Stromal cell of bone marrow (primary cell): ENCODE results near the gene MEF2B.

Experiments
- DNase-seq: peaks from one replicate; pipeline ENCODE4 v3.0.0-alpha.2; 2012; ENCODE audit warnings: low read depth

MEF2B gene

DNA sequence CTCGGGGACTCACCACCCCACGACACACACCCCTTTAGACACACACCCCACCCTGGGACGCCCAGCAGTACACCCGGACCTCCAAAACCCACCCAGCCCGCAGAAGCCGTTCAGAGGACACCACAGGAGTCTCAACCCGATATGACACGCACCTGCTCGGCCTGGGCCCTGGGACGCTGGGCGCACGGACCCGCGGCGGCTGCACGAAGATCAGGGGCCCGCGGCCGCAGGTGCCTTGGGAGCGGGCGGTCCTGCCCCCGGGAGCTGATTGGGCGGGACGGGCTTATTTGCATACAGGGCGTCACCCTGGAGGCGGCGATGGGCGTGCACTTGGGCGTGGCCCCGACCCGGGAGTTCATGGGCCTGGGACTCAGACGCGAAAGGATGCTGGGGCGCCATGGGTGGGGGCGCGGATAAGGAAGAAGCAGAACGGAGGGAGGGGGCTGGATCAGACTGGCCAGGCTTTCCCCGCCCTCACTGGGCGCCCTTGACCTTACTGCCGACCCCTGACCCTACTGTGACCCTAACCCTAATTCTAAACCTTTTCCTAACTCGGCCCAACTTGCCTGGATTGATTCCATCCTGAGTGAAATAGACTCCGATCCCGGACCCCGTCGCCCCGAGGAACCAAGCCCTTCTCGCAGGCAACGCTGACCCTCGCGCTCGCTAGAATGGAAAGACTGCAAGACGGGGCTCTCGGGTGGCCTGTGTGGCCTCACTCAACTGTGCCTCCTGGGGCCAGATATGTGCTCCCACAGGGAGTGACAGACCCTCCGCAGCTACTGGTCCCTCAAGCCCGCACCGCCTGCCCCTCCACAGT is at the start of gene MEF2B:
TSS of gene MEF2B (minus strand) at position 211 of the 820 bp plus-strand sequence. CDS start 19,528 bp downstream, outside the sequence.
- DNase-seq: no peak

DNA sequence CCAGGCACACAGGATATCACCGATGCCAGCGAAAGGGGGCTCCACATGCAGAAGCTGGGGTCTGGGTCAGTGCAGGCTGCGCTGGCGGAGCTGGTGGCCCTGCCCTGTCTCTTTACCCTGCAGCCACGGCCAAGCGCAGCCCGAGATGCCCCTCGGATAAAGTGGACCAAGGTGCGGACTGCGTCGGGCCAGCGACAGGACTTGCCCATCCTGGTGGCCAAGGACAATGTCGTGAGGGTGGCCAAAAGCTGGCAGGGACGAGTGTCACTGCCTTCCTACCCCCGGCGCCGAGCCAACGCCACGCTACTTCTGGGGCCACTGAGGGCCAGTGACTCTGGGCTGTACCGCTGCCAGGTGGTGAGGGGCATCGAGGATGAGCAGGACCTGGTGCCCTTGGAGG is 48.8 kb upstream of the MEF2B start:
- no peak for DNase-seq

DNA sequence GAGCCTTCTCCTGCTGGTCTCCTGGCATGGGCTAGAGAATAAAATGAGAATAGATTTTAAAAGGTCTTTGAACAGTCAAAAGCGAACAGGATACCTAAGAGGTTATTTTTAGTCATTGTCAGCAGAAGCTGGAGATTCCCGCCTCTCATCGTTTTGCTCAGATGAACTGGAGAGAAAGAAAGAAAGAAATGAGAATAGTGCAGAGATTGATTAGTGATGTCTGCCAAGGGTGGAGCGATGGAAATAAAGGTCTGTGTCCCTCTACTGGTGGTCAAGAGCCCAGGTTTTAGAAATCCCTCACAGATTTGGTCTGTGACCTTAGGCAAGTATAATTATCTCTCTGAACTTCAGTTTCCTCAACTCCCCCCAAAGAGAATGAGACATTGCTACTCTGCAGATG is 47.0 kb upstream of the MEF2B start:
- no peak for DNase-seq

DNA sequence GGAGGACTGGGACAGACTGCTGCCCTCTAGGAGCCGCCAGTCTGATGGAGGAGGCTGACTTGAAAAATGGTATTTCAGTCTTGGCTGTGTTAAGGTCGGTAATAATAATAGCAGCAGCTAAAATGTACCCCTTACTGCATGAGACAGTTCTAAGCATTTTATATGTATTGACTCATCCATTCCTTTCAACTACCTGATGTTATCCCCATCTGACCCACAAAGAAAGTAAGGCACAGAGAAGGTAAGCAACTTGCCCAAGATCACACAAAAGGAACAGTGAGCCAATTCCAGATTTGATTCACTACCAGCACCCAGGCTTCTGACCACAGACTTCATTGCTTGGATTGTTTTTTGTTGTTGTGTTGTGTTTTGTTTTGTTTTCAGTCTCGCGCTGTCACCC is 45.7 kb upstream of the MEF2B start:
- DNase-seq: no peak

DNA sequence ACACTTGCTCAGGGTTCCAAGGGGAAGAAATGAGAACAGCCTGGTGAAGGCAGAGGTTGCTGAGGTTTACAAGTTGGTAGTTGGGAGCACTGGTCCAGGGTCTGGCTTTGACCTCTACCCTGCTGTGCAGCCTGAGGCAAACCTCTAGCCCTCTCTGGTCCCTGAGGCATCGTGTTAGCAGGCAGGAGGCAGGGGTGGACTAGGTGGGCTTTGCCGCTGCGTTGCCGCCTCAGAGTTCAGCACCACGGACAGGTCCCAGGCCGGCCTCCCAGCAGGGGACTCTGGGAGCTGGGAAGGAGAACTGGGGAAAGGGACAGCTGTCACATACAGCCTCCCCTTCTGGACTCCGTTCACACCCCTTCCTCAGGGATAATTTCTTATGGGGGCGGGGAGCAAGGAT is 44.8 kb upstream of the MEF2B start:
- no peak for DNase-seq

DNA sequence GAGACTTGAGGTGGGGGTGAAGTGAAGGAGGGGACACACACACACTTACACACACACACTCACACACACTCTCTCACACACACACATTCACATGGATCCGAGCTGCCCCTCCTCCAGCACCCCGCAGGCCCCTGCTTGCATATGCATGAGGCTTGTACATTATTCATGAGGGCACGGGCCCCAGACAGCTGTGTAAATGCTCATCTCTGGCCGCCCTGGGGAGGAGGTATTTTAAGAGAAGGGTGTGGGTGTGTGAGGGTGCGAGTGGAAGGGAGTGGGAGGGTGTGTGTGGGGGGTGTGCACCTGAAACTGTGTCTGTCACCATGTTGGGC is 44.1 kb upstream of the MEF2B start:
- DNase-seq: no peak

DNA sequence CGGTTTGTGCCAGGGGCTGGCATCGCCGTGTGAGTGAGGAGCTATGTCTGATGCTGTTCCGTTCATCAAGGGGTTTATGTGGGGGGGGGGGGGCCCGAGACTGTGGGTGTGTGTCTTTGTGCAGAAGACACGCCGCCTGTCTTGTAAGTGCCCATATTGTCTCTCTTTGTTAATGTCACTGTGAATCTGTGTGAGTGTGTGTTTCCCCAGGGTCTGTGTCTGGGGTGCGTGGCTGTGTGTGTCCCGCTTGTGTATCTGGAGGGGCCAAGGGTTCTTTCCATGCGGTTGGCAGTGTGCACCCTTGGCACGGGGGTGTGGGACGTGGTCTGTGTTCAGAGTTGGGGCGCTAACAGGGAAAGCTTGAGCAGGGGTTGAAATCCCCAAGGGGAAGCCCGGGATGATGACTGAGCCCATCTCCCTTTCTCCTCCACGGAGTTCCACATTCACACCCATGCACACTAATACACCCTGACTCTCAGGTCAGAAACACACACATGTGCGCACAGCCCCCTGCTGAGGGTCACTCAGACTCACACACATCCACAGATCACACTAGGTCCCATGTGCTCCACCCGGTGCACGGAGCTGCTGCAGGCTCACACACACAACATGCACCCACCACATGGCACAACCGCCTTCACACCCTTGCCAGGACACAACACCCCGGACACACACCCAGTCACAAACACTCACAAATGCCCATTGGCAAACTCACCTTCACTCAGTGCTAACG is 43.5 kb upstream of the MEF2B start:
- no peak for DNase-seq

DNA sequence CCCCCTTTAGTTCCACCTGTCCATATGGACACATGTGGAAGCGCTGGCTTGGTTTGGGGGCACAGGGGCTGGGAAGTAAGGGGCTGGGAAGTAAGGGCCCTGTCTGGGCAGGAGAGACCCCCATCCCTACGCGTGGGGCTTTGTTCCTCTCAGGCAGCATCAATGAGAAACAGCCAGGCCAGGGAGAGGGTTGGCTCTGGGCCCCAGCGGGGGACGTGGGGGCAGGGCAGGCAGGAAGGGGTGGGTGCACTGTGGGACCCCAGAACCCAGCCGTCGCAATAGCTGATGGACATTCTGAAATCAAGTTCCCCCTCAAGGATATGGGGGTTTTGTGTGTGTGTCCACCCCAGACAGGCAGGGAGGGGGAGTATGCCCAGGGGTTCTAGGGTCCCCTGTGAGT is 42.9 kb upstream of the MEF2B start:
- no peak for DNase-seq

DNA sequence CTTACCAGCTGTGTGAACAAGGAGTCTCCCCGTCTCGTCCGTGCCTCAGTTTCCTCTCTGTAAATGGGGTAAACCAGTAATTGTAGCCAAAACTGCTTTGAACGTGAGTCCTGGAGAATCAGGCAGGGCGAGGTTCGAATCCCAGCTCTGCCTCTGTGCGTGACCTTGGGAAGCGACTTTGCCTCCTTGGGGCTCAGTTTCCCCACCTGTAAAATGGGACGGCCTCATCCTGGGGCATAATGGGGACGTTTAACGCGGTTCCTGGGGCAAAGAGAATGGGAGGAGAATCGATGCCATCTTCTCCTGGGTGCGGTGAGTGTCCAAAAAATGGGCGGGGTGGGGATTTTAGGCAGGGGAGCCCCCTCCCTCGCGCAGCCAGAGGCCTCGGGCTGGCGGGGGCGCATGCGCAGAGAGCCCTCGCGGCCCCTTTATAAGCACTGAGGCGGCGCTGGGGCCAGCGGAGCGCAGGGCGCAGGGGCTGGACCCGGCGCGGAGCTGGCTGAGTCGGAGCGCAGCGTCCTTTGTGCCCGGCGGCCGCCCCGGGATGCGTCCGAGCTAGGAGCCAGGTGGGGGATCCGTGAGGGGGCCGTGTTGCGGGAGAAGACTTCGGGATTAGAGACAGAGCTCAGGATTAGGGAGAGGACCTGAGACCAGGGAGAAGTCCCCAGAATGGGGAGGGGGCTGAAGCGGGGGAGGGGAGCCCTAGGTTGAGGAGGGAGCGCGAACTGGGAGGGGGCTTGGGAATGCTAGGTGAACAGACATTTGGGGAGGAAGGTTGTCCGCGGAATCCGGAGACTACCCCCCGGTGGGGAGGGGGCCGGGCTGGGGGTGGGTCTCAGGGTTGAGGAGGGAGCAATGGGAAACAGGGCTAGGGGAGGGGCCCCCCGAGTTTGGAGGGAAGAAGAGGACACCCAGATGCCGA is 41.7 kb upstream of the MEF2B start, which contains the start of gene NCAN:
TSS of gene NCAN (plus strand) at position 460 of the 922 bp plus-strand sequence. CDS start 4,996 bp downstream, outside the sequence.
- no peak for DNase-seq

DNA sequence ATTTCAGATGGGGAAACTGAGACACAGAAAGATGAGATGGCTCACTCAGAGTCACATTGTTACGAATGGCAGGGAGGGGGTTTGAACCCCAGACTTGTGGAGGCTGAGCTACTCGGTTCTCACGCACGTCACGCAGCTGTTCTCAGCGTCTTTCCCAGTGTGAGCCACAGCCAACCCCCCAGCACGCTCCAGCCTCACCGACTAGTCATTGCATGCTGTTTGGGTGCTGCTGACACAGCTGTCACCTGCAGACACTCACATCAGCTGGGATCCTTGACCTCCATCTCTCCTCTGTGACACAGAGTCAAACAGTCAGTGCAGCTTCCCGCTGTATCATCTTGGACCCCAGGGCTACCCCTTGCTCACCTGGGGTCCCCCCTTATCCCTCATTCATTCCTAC is 39.3 kb upstream of the MEF2B start:
- DNase-seq: no peak

DNA sequence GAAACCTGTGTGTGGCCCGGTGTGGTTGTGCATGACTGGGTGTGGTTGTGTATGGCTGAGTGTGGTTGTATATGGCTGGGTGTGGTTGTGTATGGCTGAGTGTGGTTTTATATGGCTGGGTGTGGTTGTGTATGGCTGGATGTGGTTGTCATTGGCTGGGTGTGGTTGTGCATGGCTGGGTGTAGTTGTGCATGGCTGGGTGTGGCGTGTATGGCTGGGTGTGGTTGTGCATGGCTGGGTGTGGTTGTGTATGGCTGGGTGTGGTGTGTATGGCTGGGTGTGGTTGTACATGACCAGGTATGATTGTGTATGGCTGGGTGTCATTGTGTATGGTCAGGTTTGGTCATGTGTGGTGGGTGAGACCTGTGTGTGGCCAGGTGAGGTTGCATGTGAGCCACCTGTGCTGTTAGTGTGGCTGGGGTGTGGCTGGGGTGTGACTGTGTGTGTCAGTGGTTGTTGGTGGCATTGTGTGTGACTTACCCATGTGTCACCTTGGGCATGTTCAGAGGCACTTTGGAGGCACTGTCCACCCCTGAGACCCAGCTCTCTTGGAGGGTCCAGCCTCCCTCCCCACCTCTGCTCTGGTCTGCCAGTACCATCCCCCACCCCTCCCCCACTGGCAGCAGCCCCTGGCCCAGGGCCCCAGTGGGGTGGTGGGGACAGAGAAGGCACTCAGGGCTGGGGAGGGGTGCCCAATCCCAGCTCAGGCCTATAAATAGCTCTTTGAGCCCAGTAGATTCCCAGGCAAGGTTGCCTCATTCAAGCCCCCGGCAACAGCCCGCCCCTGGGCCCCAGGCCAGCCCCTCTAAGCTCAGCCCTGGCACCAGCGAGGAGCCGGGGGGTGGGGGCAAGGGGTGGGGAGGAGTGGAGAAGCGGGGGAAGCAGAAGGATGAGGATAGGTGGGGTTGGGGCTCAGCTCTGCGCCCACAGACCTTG is 37.8 kb upstream of the MEF2B start:
- no peak for DNase-seq

DNA sequence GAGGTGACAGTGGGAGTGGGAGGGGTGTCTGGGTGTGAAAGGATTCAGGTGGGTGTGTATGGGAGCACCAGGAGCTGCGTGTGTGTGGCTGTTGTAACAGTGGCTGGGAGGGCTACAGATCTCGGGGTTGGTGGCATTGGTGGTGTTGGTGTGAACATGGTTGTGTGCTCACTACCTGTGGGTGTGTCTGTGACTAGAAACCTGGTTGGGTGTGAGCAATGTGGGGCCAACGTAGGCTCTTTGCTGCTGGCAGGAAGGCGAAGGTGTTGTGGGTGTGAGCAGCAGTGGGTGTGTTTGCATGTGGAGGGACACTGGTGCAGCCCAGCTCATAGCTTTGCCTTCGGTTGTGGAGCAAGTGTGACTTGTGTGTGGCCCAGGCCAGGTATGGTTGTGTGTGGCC is 36.9 kb upstream of the MEF2B start:
- no peak for DNase-seq

DNA sequence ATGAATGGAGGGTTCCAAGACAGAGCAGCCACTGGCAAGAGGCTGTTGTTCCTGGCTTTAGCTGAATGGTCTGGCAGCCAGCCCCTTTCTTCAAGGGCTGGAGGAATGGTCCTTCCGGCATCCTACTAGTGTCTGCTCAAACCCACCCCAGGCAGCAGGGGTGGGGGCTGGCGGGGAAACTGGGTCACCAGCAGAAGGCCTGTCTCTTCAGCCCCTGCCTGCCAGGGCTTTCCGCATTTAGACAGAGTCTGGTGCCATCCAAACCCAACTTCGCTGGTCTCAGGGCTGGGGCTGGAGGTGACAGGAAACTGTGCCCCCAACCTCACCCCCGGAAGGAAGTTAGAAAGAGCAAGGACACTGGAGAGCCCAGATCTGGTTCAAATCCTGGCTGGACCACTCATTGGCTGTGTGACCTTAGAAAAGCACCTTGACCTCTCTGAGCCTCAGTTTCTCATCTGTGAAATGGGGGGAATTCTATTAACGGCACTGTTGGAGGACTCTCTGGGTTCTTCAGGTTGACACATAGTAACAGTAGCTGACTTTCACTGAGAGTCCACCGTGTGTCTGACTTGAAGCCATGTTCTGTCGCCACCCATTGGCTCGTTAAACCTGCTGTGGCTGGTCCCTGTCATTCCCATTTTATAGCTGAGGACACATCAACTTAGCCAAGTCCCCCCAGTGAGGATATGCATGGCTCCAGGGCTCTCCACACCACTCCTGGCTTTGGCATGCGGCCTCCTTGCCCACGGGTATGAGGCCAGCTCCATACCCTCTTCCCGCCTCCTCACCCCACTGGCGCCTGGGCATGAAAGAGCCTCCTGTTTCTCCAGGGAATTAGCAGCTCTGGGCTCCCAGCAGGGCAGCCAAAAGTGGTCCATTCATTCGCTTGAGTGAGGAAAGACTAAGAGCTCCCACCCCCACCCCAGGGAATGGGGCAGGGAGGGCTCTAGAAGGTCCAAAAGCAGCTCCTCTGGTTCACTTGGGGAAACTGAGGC is 35.6 kb upstream of the MEF2B start:
- no peak for DNase-seq

DNA sequence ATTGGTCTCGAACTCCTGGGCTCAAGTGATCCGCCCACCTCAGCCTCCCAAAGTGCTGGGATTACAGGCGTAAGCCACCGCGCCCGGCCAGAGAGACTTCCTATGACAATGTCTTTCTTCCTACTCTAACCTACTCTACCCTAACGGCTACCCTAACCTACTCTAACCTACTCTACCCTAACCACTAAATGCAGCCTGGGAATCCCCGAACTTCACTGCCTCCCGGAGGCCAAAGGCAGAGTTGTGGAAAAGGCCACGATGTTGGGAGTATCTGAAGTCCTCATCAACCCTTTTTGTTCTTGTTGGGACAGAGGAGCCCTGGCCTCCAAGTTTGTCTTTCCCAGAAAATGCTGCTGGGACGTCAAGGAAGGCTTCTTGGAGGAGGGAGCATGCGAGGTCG is 34.1 kb upstream of the MEF2B start:
- DNase-seq: no peak

DNA sequence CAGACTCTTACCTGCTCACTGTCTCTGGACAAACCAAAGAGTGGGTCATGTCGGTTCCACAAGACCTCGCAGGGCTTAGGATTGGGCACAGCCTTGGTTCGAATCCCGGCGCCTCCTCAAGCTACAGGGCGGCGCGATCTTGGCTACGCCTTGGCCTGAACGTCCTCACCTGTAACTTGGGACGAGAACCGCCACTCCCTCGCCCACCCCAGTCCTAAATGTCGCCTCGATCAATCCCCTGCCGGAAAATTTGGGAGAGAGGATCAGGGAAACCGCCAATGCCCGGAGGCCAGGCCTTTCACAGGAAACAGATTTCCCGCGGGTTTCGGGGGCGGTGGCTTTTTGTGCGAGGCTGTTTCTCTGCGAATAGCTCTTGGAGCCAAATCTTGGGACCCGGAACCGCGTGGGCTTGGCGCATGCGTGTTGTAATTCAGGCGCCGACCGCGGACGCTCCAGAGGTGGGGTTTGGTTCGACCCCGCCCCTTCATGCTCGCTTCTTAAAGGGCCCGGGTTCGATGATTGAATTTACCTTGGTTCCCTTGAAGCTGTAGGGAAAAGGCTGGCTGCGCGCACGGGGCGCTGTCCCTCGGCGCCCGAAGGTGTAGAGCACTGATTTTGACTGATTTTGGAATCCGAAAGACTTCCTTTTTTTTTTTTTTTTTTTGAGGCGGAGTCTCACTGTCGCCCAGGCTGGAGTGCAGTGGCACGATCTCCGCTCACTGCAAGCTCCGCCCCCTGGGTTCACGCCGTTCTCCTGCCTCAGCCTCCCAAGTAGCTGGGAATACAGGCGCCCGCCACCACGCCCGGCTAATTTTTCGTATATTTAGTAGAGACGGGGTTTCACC is 33.2 kb upstream of the MEF2B start, which contains the start of gene NR2C2AP:
TSS of gene NR2C2AP (minus strand) at position 403 of the 845 bp plus-strand sequence. CDS start at position 49, 354 bp downstream.
- peak; percentile 82 for DNase-seq

DNA sequence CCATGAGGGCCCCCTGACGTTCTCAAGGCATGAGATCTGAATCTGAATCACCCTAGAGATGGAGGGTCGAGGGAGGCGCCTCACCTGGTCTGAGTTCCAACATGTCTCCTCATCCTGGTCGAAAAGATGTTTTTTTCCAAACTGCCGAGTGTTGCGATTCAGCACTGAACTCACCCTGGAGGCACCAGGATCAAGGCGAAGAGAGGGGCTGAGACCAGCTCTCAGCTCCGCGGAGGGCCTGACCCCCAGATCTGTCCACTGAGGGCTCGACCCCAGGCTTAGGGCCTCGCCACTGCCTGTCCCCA is 32.6 kb upstream of the MEF2B start:
- no peak for DNase-seq

DNA sequence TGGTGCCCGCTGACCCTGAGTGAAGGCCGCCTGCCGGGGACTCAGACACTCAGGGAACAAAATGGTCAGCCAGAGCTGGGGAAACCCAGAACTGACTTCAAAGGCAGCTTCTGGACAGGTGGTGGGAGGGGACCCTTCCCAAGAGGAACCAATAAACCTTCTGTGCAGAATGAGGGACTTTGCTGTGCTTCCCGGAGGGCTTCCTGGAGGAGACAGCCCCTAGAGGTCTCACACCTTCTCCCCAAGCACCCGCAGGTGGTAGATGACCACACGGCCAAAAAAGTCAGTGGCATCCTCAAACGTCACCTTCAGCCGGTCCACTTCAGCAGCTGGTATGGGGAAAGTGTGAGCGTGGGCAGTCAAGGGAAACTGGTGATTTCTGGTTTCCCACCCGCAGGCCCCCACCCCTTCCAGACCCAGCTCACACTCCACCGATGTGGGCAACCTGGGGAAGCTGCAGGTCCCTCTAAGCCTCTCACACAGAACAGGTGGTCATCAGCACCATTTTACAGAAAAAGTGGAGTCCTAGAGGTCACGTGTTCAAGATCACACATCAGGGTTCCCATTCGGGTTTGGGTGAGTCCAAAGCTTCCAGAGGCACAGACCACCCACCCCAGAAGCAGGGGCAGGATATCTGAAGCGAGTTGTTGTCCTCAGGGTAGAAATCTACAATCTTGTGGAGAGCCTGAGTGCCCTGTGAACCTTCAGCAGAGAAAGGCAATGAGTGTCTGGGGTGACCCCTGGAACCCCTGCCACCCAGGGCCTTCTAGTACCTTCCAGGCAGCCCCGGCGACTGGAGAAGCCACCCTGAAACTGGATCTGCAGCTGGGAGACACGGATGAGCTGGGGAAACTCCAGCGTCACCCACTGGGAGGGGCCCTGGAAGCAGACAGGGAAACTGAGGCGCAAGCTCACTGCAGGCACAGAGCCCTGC is 31.9 kb upstream of the MEF2B start:
- no peak for DNase-seq

DNA sequence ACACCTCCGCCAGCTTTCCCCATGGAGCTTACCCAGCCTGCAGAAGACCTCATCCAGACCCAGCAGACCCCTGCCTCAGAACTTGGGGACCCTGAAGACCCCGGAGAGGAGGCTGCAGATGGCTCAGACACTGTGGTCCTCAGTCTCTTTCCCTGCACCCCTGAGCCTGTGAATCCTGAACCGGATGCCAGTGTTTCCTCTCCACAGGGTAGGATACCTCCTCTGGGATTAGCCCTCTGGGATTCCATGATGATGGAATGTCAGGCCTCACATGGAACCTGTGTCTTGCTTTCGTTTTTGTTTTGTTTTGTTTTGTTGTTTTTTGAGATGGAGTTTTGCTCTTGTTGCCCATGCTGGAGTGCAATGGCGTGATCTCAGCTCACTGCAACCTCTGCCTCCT is 23.9 kb upstream of the MEF2B start:
- no peak for DNase-seq
